HG02678 (cell line): ENCODE data around the gene SMCO4.

Experiments
- ATAC-seq: cut with Tn5 transposase; IDR thresholded peaks from one replicate; pipeline ENCODE4 v1.9.1; 2021; ENCODE audit warnings: mild to moderate bottlenecking, moderate library complexity; ENCODE audit not compliant: unreplicated experiment

Gene SMCO4

DNA sequence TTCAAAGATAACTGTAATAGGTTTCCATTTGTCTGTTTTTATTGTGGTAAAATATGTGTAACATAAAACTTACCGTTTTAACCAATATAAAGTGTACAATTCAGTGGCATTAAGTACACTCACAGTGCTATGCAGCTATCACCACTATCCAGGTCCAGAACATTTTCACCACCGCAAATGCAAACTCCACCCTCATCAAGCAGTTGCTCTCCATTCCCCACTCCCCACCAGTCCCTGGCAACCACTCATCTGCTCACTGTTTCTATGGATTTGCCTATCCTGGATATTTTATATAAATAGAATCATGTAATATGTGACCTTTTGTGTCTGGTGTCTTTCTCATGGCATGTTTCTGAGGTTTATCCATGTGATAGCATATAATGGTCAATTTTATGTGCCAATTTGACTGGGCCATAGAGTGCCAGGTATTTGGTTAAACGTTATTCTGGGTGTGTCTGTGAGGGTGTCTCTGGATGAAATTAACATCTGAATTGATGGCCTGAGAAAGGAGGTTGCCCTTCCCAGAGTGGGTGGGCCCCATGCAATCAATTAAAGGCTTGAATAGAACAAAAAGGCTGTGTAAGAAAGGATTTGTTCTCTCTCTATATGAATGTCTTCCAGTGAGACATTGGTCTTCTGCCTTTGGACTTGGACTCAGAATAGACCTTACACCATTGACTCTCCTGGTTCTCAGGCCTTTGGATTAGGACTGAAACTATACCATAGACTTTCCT is 17.2 kb upstream of the SMCO4 start:
- ATAC-seq, result no peak

DNA sequence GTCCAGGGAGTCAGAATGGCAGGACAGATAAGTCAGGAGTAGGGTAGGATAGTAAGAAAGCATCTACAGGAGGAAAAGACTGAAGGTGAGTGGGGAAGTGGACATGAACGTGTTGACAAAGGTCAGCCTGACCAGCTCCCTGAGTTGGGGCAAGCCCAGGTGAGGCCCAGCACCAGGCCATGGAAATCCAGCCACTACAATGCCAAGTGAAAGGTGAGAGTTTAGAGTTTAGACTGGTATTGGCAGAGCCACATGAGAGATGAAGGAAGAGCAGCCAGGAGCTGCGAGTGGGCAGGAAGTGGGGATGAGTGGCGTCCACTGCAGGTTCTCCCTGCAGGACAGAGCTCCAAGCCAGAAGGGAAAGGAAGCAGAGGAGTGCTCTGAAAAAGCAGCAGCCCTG is 16.5 kb upstream of the SMCO4 start:
- no peak for ATAC-seq

GRCh38 chr11:93552874-93553273 is 9.7 kb upstream of the SMCO4 start:
- no peak for ATAC-seq

GRCh38 chr11:93549976-93550375 is 6.8 kb upstream of the SMCO4 start:
- ATAC-seq, result no peak

DNA sequence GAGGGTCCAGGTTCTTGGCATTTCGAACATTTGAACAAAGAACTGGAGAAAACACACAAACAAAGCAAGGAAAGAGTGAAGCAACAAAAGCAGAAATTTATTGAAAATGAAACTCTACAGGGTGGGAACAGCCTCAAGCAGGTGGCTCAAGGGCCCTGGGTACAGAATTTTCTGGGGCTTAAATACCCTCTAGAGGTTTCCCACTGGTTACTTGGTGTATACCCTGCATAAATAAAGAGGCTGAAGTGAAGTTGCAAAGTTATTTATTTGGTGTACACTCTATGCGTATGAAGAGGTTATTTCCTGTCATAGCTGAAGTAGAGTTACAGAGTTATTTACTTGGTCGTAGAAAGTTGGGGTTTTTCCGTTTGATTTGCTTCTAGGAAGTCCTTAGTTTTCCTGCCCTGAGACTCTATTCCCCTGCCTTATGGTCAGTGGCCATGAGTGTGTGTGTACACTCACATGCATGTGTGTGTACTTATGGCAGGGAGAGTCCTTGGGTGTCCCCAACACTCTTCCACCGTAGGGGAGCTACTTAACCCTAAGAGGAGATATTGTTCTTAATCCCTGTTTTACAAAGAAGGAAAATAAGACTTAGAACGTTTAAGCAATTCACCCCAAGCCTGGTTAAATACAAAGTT is 5.6 kb upstream of the SMCO4 start:
- no peak for ATAC-seq

DNA sequence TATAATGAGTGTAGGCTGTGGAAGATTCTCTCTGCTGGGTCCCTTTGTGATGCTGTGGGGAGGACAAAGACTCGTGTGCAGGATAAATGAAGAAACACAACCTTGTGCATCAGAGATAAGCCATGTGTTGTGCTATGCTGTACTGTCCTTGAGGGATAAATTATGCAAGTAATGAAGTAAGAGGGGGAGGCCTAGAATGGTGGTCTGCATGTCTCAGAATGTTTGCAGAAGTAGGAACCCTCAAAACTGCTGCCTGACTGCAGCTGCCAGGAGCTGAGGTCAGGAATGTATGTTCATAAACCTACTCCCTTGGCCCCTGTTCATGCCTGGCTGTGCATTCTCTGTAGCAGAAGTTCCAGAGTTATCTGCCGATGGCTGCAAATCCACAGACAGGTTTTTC is 4.6 kb upstream of the SMCO4 start:
- ATAC-seq, result no peak

DNA sequence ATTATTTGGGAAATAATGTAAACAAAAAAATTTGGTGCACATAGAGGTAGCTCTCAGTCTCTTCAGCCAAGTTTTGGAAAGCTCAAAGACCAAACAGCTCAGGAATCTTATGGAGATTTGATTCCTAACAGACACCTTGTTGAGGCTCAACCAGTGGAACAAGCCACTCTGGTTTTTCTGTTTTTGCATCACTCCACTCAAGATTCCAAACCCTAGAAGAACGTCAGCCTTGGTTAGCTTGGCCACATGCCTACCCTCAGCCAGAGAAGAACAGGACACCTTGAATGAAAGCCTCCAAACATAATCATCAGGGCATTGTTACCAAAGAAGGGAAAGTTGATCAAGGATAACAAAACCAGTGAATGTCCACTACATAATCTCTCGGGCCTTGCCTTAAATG is 3.8 kb upstream of the SMCO4 start:
- ATAC-seq, result no peak

GRCh38 chr11:93545566-93545965 is 2.4 kb upstream of the SMCO4 start:
- ATAC-seq, result no peak

DNA sequence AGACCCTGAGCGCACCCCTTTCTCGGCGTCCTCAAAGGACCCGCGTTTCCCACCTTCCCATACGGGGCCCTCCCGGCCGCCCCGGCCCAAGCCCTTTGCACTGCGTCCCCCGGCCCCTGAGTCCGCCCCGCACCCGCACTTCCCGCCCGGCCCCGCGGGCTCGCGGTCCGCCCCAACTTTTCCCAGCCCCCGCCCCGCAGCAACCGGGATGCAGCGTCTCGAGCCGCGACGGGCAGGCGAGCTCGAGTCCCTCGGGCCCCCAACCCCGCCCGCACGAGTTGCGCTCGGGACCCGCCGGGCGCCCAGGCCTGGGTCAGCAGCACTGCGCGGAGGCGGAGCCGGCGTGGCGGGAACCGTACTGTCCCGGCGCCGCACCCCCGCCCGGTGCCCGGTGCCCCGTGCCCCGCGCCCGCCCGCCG is 371 bp downstream of the SMCO4 start:
- peak; percentile 47 for ATAC-seq

DNA sequence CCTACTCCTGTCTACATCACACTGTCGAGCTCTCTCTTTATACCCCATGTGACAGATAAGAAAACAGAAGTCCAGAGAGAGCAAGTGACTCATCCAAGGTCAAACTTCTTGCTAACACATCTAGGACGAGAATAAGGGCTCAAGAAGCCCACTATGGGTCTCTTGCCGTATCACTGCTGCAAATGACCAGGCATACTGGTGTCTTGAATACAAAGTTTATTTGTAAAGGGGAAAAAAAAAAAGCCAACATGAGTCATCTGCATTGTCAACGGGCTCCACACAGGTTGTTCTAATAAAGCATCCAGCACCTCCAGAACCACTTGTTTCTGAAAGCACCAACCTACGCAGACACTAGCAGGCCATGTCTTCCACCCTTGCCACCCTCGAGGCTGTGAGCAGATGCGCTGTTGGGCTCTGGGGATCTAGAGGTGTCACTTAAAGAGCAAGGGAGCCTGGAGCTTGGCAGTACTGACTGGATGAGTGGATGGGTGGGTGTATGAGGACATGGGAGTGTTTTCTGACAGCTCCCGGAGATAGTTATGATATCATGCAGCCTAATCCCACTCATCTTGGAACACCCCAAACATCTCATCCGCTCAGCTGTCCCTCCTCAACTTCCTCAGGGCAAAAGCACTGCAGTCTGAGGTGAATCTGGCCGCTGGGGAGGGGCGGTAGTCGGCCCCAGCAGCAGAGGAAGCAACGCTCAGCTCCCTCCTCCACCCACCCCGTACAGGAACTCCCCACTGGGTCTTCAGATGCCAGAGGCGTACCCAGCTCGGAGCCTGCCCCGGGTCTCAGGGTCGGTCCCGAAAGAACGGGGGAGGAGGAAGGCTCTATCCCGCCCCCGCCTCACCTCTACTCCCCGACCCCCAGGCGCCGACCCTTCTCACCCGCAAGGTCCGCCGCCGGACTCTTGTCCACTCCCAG is 1.0 kb downstream of the SMCO4 start:
- peak; percentile 44 for ATAC-seq

GRCh38 chr11:93540896-93541553 is 2.2 kb downstream of the SMCO4 start:
- ATAC-seq, result no peak

- no peak for ATAC-seq
Observed at GRCh38 chr11:93540337-93540736, 2.9 kb downstream of the SMCO4 start.

- ATAC-seq, result no peak
Observed at GRCh38 chr11:93537767-93538261, 5.4 kb downstream of the SMCO4 start.

GRCh38 chr11:93537049-93537448 is 6.1 kb downstream of the SMCO4 start:
- ATAC-seq, result no peak

- no peak for ATAC-seq
Observed at GRCh38 chr11:93536101-93536861, 6.9 kb downstream of the SMCO4 start.

- peak; percentile 45 for ATAC-seq
Observed at GRCh38 chr11:93535578-93535977, 7.6 kb downstream of the SMCO4 start.

DNA sequence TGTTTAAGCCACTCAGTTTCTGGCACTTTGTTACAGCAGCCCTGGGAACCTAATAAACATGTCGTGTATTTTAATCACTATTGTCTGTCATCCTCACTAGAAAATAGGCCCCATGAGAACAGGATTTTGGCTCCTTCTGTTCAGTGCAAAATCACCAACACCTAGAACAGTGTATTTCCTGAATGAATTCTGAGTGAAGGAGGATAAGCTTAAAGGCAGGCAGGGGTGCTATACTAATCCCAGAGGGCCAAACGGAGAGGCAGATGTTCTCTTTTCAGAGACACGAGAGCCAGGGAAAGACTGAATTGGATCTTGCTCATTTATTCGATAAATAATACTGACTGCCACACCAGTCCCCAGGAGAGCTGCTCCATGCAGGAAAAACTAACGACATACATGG is 10.4 kb downstream of the SMCO4 start:
- ATAC-seq, result no peak

- no peak for ATAC-seq
Observed at GRCh38 chr11:93532281-93532789, 10.9 kb downstream of the SMCO4 start.

GRCh38 chr11:93530468-93530826 is 12.7 kb downstream of the SMCO4 start:
- no peak for ATAC-seq
